Right hindlimb (tissue), 1 donor: ENCODE results near the gene ANKRD13B.

ENCODE experiments used
- DNase-seq: peaks from one replicate; pipeline ENCODE4 v3.0.0-alpha.2; 2018

Gene ANKRD13B

DNA sequence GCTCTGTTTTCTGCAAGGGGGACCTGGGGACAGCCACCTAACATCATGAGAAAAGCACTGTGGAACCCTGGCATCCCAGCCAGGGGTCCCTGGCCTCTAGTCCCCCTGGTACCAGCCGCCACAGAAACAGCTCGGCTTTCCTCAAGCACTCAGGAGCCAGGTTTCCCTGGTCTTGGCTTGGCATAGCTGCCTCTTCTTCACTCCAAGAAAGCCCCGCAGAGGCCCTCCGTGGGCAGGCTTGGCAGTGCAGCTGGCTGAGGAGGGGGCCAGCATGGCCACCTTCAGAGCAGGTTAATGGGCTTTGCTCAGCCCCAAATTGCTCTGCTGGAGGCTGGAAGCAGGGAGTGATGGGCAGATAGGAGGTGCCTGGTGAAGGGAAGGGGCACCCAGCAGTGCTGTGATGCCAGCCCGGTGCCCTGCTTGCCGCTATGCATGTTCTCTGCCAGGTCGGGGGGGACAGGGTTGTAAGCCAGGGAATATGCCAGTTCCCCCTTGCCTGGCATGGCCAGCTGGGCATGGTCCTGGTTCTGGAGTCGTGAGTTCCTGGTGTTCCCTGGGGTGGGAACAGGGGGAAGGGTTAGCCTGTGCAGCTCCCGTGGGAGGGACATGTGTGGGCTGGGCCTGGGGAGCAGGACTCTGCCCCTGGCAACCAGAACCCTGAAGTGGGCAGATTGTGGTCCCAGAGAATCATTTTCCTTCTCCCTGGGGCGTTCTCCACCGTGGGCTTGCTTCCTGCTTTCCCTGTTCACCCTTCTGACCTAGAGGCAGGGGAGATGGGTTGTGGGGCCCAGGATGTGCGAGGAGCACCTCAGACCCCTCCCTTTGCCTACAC, 3.2 kb downstream of the ANKRD13B start:
- DNase-seq: peak; percentile 25

DNA sequence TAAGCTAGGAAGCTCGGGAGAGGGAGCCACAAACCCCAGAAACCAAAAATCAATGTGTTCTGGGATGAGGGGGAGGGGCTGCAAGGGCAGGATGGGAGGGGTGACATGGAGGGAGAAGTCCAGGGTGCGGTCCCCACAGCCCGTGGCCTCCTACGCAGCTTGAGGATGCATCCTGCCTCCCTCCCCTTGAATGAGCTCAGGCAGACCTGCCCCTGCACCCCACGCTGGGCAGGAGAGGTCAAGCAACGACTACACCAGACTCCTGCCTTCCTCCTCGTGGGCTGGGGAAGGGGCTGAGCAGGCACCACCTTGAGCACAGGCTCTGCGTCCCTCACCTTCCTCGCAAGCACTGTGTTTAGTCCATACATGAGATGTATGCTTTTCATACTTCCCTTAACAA, 3.9 kb downstream of the ANKRD13B start:
- peak; percentile 27 for DNase-seq

DNA sequence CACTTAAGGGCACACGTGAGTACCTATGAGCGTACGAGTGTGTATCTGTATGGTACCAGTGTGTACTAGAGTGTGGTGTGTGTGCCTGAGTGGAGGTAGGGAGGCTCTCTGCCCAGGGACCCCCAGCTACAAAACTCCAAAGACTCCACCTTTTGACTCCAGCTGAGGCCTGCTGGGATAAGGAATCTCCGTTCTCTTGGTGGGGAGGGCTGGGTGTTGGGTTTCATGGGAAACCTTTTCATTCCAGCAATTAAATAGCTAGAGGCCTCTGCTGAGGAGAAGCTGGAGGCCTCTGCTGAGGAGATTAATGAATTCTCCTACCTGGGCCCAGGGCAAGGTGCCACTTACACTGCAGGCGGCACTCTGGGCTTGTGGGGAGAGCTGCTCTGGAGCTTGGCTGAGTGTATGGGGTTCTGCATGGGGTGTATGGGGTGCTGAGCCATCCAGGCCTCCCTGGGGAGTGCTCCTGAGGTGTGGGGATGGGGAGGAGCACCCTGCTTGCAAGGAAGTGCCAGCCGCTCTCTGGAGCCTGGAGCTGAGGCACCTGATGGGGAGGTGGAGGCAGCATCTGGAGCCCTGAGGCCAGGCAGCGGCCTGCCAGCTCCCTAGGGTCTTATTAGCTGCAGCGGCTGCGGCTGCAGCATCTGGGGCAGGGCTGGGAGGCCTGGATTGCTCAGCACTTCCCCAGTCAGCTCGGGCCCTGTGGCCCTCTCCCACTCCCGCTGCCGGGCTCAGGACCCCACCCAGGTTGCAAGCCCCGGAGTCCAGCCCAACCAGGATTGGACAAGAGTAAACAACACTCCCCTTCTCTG, 4.6 kb downstream of the ANKRD13B start:
- DNase-seq: peak; percentile 22

DNA sequence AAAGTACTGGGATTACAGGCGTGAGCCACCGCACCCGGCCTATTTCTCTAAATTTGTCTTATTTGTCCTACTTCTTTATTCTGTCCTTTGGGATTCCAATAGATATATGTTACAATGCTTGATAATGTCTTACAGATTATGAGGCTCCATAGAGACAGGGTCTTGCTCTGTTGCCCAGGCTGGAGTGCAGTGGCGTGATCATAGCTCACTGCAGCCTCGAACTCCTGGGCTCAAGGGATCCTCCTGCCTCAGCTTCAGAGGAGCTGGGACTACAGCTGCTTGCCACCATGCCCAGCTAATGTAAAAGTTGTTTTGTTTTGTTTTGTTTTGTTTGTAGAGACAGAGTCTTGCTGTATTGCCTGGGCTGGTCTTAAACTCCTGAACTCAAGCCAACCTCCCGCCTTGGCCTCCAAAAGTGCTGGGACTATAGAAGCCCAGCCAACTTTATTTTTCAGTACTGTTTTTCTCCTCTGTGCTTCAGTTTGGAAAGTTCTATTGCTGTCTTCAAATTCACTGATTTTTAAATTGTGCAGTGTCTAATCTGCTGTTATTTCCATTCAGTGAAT, 10.3 kb downstream of the ANKRD13B start:
- DNase-seq: peak; percentile 74

DNA sequence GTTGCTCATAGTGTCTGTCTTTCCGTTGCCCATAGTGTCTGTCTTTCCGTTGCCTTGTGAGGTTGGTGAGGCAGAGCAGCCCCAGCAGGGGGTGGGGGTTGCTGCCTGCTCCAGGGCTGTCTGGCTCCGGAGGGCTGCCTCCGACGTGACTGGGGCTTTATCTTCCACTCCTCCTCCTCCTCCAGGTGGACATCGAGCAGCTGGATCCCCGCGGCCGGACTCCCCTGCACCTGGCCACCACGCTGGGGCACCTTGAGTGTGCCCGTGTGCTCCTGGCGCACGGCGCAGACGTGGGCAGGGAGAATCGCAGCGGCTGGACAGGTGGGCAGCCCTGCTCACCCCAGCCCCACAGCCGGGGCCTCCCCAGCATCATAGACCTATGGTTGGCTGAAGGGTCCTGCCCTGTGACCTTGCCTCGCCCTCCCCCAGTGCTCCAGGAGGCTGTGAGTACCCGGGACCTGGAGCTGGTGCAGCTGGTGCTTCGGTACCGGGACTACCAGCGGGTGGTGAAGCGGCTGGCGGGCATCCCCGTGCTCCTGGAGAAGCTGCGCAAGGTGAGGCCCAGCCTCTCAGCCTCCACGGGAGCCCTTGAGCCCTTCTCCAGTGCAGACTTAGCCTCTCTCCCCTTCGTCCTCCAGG, 14.7 kb downstream of the ANKRD13B start:
- no peak for DNase-seq

DNA sequence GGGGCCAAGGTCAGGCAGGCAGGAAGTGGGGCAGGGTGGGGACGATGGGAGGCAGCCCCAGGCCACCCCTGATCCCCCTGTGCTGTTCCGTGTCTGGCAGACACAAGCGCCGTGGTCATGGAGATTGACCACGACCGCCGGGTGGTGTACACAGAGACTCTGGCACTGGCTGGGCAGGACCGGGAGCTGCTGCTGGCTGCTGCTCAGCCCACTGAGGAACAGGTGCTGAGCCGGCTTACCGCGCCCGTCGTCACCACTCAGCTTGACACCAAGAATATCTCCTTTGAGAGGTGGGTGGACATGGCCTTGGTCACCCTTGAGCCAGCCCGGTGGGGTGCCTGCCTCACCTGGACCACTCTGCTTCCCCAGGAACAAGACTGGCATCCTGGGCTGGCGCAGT, 16.1 kb downstream of the ANKRD13B start:
- no peak for DNase-seq

DNA sequence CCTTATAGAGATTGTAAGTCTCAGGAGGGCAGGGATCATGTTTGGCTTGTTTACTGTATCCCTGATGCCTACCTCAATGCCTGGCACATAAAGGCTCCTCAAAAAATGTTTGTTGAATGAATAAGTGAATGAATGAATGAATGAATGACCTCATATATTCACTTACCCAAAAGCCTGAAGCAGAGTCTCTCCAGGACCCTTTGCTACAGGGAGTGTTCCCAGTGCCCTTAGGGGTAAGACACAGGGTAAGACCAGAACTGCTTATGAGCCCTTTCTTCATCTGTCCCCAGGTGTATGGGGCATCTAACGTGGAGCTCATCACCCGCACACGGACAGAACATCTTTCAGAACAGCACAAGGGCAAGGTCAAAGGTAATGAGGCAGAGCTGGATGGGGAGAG, 17.5 kb downstream of the ANKRD13B start:
- no peak for DNase-seq

DNA sequence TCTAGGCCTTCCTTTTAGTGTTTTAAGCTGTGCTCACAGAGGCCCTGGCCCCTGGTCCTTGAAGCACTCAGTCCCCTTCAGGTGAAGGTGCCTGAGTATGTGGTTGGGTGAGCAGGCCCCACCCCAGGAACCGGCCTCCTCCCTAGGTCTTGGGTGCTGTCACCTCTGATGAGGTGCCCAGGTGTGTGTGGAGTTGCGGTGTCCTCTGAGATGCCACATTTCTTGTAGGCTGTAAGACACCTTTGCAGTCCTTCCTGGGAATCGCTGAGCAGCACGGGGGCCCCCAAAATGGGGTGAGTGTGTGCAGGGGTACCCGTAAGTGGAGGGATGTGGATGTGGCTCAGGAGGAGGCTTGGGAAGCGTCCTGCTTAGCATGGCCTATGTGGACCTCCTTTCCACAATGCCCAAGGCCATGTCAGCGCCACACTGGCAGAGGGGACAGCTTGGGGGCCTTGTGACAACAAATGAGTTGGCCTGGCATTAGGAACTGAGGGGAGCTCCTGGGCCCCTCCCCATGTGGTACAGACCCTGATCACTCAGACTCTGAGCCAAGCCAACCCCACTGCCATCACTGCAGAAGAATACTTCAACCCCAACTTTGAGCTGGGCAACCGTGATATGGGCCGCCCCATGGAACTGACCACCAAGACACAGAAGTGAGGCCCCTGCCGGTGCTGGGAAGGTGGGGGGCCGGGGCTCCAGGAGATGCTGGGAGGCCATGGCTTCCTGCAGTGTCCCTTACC, 18.6 kb downstream of the ANKRD13B start:
- no peak for DNase-seq

DNA sequence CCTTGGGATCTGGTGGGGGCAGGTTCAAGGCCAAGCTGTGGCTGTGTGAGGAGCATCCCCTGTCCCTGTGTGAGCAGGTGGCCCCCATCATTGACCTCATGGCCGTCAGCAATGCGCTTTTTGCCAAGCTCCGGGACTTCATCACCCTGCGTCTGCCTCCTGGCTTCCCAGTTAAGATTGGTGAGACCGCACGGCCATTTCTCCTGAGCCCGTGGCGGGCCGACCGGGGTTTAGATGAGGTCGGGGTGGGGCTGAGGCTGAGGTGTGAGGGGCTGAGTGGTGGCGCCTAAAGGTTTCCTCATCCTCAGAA, 19.1 kb downstream of the ANKRD13B start:
- no peak for DNase-seq

DNA sequence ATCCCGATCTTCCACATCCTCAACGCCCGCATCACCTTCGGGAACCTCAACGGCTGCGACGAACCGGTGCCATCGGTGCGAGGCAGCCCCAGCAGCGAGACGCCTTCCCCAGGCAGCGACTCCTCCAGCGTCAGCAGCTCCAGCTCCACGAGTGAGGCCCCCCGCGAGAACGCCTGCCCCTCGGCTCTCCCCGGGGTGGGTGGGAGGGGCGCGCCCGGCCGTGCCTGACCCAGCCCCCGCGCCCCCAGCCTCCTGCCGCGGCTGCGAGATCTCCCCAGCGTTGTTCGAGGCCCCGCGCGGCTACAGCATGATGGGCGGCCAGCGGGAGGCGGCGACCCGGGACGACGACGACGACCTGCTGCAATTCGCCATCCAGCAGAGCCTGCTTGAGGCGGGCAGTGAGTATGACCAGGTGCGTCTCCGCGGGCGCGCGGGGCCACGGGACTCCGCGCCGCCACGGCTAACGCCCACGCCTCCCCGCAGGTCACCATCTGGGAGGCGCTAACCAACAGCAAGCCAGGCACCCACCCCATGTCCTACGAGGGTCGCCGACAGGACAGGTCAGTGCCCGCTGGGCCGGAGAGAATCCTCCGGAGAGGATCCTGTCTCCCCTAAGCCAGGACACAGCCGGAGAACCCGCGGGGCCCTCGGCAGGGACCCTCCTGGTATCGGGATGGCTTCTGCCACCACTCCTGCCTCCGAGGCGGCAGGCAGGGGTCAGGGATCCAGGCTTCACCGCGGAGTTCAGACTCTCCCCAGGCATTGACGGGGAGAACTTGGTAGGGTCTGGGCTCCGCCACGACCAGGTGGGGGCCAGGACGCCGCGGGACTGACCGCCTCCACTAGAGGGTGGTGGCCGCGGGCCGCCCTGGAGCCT, 19.7 kb downstream of the ANKRD13B start:
- DNase-seq: no peak

DNA sequence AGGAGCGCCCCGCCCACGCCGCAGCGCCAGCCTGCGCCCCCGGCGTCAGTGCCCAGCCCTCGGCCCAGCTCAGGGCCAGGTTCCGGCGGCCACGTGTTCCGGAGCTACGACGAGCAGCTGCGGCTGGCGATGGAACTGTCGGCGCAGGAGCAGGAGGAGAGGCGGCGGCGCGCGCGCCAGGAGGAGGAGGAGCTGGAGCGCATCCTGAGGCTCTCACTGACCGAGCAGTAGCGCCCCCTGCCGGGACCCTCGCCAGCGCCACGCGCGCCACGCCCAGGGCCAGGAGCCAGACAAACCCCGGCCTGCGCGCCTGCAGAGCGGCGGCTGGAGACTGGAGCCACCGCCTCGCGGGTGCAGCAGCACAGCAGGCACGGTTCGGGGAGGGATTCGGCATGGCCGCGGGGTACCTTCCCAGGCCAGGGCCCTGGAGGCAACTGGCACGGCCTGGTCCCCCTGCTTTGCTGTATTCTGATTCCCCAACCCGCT, 20.5 kb downstream of the ANKRD13B start:
- peak; percentile 96 for DNase-seq

DNA sequence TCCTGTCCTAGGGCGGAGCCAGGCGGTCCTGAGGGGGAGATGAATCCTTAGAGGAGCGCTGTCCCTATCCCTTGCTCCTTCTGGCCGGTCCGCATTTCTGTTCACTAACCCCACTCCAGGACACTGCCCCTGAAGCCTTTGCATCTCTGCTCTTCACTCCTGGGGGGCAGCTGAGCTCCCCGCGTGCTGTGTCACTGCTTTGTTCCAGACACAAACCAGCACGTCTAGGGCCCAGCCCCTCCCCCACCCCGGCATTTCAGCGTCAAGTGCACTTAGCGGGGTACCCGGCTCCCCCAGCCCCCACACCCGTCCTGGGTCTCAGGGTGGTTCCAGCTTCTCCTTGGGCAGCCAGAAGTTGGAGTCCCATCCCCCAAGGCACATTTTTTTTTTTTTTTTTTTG, 20.9 kb downstream of the ANKRD13B start:
- no peak for DNase-seq

DNA sequence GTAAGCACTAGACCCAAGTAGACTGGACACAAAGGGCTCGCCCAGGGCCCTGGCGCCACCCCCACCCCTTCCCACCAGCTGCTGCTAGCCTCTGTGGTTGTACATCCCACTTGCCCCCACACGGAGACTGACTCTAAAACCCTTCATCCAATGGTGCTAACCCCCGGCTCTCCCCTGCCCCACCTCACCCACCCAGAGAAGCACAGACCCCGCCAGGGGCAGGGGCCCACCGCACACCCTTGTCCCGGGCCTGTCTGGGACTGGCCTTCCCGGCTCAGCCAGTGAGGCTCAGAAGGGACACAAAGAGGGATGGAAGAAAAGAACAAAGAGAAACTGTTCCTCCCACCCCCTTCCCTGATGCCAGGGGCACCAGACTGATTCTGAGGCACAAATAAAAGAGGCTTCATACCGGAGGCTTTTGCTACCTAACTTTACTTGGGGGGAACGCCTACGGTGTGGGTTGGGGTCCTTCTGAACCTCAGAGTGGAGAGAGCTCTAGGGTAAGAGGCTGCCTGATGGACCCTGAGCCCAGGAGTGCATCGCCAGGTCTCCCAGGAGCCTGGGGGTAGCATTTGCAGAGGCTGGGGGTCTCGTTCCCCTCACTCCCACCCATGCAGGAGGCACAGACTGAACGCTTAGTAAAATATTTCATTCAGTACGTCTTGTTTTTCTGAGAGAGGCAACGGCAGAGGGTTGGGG, 21.6 kb downstream of the ANKRD13B start:
- DNase-seq: no peak

DNA sequence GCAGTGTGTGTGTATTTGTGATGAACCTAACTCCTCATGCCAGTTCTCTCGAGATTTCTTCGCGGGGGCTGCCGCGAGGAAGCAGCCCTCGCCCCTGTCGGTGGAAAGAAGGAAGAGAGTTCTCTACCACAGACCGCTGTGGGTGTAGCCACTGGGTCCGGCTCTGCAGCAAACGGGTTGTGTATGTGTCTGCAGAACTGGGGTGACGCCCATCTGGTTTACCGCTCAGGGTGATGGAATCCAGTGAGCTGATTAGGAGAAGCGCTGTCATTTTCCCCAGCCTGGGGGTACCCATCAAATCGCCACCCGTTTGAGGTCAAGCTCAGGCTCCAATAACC, 22.1 kb downstream of the ANKRD13B start:
- no peak for DNase-seq

DNA sequence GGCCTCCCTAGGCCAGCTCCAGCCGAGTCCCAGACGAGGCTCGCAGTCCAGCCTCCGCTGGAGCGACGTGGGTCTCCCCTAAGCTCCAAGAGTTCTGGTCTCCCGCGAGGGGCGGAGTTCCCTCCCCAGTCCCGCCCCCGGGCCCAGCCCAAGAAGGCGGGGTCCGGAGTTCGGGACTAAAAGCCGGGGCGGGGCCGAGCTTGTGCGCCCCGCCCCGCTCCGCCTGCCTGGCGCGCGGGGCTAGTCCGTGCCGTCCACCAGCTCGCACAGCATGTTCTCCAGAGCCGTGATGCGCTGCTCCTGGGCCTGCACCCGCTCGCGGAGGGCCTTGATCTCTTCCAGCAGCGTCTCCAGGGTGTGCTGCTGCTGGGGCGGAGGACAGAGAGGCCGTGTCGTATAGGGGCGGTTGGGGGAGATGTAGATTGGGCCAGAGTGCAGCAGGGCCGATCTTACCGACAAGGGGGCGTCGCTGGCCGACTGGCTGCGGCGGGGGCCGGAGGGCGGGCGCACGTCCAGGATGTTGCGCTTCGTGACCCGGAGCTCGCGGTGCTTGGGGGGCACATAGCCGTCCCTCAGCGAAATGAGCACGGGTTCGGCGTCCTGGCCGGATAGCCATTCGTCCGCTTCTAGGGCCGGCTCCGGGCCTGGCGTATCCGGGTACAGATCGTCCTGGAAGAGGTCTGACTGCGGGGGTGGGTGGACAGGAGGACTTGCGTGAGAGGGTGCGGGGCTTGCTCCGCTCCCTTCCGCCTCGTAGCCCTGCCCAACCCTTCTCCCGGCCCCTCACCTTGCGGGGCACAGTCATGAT, 22.8 kb downstream of the ANKRD13B start:
- DNase-seq: peak; percentile 91

DNA sequence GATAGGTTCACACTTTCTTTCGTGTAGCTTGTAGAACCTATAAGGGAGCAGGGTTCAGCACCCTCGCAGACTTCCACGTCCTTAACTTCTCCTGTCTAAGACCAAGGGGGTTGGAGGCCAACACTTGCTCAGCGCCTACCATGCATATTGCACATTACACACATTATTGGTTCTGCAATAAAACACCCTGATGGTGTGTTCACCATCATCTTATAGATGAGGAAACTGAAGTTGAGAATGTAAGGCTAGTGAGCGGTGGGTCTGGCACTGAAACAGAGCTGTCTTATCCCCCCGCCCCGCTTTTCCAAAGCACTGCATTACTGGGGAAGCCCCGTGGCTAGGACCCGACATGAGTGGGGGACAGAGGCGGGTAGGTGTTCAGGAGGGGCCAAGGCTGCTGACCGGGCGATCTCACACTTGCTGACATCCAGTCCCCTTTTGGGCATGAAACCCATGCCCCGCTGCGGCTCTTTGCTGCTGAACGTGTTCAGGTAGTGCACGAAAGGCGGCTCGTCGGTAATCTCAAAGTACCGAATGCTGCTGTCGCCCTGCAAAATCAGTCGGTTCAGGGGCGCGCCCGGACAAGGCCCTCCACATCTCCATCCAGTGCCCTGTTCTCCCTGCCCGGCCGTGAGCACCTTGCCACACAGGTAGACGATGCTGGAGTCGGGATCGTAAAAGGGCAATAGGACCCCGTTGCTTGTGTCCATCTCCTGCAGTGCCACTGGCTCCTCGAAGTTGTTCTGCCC, 23.5 kb downstream of the ANKRD13B start:
- DNase-seq: no peak

DNA sequence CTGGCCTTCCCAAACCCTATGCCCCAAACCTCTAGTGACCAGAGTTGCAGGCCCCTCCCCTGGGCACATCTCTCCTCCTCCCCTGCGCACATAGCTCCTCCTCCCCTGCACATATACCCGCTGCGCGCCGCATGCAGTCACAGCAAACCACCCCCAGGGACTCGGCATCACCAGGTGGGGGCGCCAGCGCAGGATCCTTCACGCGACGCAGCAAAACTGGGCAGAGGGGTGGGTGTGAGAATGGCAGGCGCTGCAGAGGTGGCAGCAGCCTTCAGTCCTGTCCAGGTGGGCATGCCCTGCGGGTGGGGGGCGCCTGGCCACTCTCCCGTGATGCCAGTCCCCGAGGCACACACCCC, 24.2 kb downstream of the ANKRD13B start:
- DNase-seq: peak; percentile 74

DNA sequence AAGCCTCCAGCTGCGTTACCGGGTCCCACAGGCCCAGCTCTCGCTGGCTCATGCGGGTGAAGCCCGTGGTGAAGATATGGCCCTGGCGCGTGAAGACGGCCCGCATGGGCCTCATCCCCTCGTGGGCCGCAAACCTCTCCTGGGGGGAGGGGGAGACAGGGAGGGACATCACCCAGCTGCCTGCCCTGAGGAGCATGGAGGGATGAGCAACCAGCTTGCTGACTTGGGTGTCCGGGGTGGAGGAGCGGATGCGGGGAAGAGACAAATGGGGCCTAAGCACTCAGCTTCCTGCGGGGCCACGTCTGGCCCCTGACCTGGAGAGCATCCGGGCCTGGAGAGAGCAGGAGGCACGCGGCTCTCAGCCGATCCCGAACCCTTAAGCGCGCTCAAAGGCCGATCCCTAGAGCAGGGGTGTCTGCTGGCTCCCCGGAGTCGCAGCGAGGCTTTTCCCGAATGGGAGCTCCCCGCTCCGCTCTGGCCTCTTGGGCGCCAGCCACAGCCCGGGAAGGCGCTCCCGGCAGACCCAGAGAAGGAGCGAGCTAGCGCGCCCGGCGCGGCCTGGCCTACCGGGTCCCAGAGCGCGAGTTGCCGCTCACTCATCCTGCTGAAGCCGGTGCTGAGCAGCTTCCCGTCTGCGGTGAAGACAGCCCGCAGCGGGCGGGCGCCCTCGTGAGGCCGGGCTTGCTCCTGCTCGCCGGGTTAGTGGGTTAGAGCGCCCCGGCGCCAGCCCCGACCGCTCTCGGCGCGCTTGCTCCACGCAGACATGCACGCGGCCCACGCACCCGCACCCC, 24.7 kb downstream of the ANKRD13B start:
- DNase-seq: peak; percentile 64
